SU-DHL-6 (cell line): ENCODE measurements around the gene IL17RD.

Experiments
- EZH2phosphoT487 ChIP-seq: fragments of 200-600 bp; sonication (generic), shearing (Covaris generic); conservative IDR thresholded peaks from 2 replicates; pipeline ENCODE4 v1.6.1; 2018; ENCODE audit warnings: mild to moderate bottlenecking, antibody characterized with exemption, low read length, moderate library complexity, mixed read lengths
- TF ChIP-seq, protein P1 (sequence below): fragments of 200-600 bp; sonication (generic); IDR thresholded peaks from one replicate; pipeline ENCODE4 v1.5.1; 2017; ENCODE audit warnings: antibody characterized with exemption, mild to moderate bottlenecking, low read length, moderate library complexity; ENCODE audit not compliant: insufficient read depth, poor library complexity, severe bottlenecking

- TF ChIP-seq, protein P1, sequence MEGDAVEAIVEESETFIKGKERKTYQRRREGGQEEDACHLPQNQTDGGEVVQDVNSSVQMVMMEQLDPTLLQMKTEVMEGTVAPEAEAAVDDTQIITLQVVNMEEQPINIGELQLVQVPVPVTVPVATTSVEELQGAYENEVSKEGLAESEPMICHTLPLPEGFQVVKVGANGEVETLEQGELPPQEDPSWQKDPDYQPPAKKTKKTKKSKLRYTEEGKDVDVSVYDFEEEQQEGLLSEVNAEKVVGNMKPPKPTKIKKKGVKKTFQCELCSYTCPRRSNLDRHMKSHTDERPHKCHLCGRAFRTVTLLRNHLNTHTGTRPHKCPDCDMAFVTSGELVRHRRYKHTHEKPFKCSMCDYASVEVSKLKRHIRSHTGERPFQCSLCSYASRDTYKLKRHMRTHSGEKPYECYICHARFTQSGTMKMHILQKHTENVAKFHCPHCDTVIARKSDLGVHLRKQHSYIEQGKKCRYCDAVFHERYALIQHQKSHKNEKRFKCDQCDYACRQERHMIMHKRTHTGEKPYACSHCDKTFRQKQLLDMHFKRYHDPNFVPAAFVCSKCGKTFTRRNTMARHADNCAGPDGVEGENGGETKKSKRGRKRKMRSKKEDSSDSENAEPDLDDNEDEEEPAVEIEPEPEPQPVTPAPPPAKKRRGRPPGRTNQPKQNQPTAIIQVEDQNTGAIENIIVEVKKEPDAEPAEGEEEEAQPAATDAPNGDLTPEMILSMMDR: no peak
- TF ChIP-seq EZH2phosphoT487: no peak
Measured at GRCh38 chr3:57048052-57048671, 117.0 kb downstream of the IL17RD start.
